Mesothelial cell of epicardium (in vitro differentiated cells): ENCODE results near the gene PSMC3IP. TPM values are rescaled to one million over a fixed set of nuclear protein-coding genes. Genes with fewer than 3 reads are reported as not detected.
"Not testable (repeated sequence)": the region's sequence is repeated elsewhere in the genome, so short reads cannot be mapped to it uniquely, and the experiment has no call there.

Source experiments
- DNase-seq, 2 experiments: peaks; one replicate each; pipeline ENCODE4 v3.0.0; 2021; ENCODE audit warnings: low spot score in 2 of 2; ENCODE audit not compliant: unreplicated experiment in 2 of 2
- H3K27ac Mint-ChIP-seq: 2 replicates; pipeline ENCODE4 v1.8.0; 2021; ENCODE audit warnings: mixed read lengths
- H3K27me3 Mint-ChIP-seq: 2 replicates; pipeline ENCODE4 v1.8.0; 2021; ENCODE audit warnings: low read depth, mixed read lengths
- H3K36me3 Mint-ChIP-seq: 2 replicates; pipeline ENCODE4 v1.8.0; 2021; ENCODE audit warnings: mixed read lengths
- H3K4me1 Mint-ChIP-seq: 2 replicates; pipeline ENCODE4 v1.8.0; 2021; ENCODE audit warnings: mixed read lengths
- H3K4me3 Mint-ChIP-seq: 2 replicates; pipeline ENCODE4 v1.8.0; 2021; ENCODE audit warnings: mild to moderate bottlenecking, moderate library complexity, mixed read lengths
- H3K9me3 Mint-ChIP-seq: 2 replicates; pipeline ENCODE4 v1.8.0; 2021; ENCODE audit warnings: mixed read lengths
- total RNA-seq: library from RNA; stranded (reverse); gene quantifications from 3 replicates; pipeline ENCODE4 v1.2.1, GENCODE V29; 2021
- TF ChIP-seq, protein P1 (sequence below): fragments of 200-600 bp; sonication (generic); IDR thresholded peaks from one replicate; pipeline ENCODE4 v1.5.0; 2021; ENCODE audit warnings: antibody characterized with exemption; ENCODE audit not compliant: unreplicated experiment

The PSMC3IP gene
- total RNA-seq, 1 donor from 2014 or later: 9.8 TPM

- Mint-ChIP-seq H3K4me3 (peak overlapping the region; percentile 88), H3K27ac (peak overlapping the region; percentile 96), H3K4me1 (peaks cover 22% of the 10 kb centered on the region), H3K36me3 (no peaks in the 10 kb centered on the region), H3K9me3 (no peaks in the 10 kb centered on the region), H3K27me3 (no peaks in the 10 kb centered on the region)
- TF ChIP-seq, protein P1, sequence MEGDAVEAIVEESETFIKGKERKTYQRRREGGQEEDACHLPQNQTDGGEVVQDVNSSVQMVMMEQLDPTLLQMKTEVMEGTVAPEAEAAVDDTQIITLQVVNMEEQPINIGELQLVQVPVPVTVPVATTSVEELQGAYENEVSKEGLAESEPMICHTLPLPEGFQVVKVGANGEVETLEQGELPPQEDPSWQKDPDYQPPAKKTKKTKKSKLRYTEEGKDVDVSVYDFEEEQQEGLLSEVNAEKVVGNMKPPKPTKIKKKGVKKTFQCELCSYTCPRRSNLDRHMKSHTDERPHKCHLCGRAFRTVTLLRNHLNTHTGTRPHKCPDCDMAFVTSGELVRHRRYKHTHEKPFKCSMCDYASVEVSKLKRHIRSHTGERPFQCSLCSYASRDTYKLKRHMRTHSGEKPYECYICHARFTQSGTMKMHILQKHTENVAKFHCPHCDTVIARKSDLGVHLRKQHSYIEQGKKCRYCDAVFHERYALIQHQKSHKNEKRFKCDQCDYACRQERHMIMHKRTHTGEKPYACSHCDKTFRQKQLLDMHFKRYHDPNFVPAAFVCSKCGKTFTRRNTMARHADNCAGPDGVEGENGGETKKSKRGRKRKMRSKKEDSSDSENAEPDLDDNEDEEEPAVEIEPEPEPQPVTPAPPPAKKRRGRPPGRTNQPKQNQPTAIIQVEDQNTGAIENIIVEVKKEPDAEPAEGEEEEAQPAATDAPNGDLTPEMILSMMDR: no peak
- peak; percentile 72 to 84 for DNase-seq
These were observed 23.0 kb downstream of the PSMC3IP start for GRCh38 chr17:42554250-42555121.

DNA sequence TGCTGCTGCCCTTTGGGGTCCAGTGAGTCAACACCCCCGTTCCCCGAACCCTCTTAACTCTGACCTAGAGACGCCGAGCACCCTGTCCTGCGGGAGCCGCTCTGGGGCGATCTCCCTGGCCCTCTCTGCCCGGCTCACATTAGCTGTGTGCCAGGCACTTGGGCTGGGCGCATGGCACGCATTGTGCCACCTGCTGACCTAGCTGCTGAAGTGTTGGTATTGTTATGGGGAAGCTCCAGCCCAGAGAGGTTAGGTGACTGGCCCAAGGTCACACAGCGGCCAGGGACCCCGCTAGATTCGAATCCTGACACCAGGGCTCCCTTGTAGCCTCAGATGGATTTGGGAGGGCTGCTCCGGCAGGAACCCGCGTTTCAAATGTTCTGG, 23.7 kb downstream of the PSMC3IP start:
- peak overlapping the region; percentile 88 for H3K4me3 Mint-ChIP-seq
- H3K27ac Mint-ChIP-seq: peak overlapping the region; percentile 96
- H3K36me3 Mint-ChIP-seq: no peaks in the 10 kb centered on the region
- no peaks in the 10 kb centered on the region for H3K27me3 Mint-ChIP-seq
- no peak for DNase-seq
- H3K9me3 Mint-ChIP-seq: no peaks in the 10 kb centered on the region
- TF ChIP-seq, protein P1: no peak
- H3K4me1 Mint-ChIP-seq: peaks cover 22% of the 10 kb centered on the region

GRCh38 chr17:42553161-42553818, 24.2 kb downstream of the PSMC3IP start:
- Mint-ChIP-seq H3K4me1 (peaks cover 25% of the 10 kb centered on the region), H3K4me3 (peak overlapping the region; percentile 88), H3K27ac (peak overlapping the region; percentile 71), H3K27me3 (no peaks in the 10 kb centered on the region), H3K36me3 (no peaks in the 10 kb centered on the region), H3K9me3 (no peaks in the 10 kb centered on the region)
- DNase-seq: no peak
- TF ChIP-seq, protein P1: no peak

DNA sequence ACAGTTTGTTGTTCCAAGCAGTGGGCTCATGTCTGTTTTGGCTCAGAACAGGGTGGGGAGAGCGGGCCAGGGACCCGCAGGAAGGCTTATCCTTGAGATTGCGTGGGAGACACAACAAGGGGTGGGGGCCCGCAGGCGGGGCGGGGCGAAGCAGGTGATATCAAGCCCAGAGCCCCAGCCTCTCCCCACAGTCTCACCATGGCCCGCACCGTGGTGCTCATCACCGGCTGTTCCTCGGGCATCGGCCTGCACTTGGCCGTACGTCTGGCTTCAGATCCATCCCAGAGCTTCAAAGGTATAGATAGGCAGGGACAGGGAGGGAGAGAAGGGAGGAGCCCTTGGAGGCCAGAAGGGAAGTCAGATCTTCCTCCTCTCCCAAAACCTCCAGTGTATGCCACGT, 24.8 kb downstream of the PSMC3IP start, which contains the start of gene HSD17B1:
Gene HSD17B1, plus strand, starts transcription at position 188 of the 400 bp plus-strand sequence. Its CDS starts 11 bp downstream, at position 199.
- not testable (repeated sequence) for H3K27me3 Mint-ChIP-seq, H3K9me3 Mint-ChIP-seq, DNase-seq, H3K36me3 Mint-ChIP-seq
- Mint-ChIP-seq H3K27ac (peak within 1 kb of the TSS; percentile 96), H3K4me1 (peaks cover 25% of the 10 kb centered on the region), H3K4me3 (peak within 1 kb of the TSS; percentile 88)

DNA sequence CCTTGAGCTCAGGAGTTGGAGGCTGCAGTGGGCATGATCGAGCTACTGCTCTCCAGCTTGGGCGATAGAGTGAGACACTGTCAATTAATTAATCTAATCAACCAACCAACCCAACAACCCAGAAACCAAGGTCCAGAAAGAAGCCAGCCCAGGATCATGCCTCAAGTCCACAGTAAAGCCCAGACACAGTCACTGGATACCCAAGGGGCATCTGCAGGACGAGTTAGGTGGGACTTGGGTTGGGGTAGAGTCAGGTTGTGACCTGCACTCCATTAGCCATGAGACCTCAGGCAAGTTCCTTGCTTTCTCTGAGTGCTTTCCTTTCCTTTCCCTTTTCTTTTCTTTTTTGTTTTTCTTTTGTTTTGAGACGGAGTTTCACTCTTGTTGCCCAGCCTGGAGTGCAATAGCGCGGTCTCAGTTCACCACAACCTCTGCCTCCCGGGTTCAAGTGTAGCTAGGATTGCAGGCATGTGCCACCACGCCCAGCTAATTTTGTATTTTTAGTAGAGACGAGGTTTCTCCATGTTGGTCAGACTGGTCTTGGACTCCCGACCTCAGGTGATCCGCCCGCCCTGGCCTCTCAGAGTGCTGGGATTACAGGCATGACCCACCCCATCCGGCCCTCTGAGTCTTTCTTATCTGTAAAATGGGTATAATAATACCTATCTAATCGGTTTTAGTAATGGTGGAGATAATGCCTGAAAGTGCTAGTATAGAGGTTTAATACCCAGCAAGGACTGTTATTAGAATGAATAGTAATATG, 28.4 kb downstream of the PSMC3IP start:
- Mint-ChIP-seq H3K27me3 (no peaks in the 10 kb centered on the region), H3K36me3 (peaks cover 2% of the 10 kb centered on the region), H3K4me3 (peak overlapping the region; percentile 61), H3K27ac (peak overlapping the region; percentile 56), H3K9me3 (no peaks in the 10 kb centered on the region), H3K4me1 (peaks cover 13% of the 10 kb centered on the region)
- no peak for DNase-seq
- TF ChIP-seq, protein P1: no peak
